Activated T-helper 1 cell treated with anti-CD3 and anti-CD28 coated beads, Interleukin-2, amount 50 U/mL, for 16 hours (primary cell): ENCODE measurements around the gene PACRGL.
A peak's percentile ranks its signal among the peaks of the same experiment; 100 is the strongest.

Experiments
- DNase-seq, 2 donors: peaks; one replicate each; pipeline ENCODE4 v3.0.0-alpha.2; 2020; ENCODE audit warnings: low read depth in 1 of 2, low spot score in 1 of 2

Gene PACRGL

GRCh38 chr4:20700007-20700761, at the start of gene PACRGL:
TSS of gene PACRGL (plus strand) at chr4:20700458. CDS start at chr4:20704482, 4,024 bp downstream.
- DNase-seq, result peak; percentile 80 to 82

GRCh38 chr4:20652226-20652885, 47.9 kb upstream of the PACRGL start:
- DNase-seq, result no peak

- DNase-seq, result no peak
Observed at GRCh38 chr4:20658456-20658855, 41.8 kb upstream of the PACRGL start.

GRCh38 chr4:20662851-20663250, 37.4 kb upstream of the PACRGL start:
- no peak for DNase-seq

GRCh38 chr4:20666012-20666860, 34.0 kb upstream of the PACRGL start:
- DNase-seq, result no peak

- DNase-seq, result no peak
Observed at GRCh38 chr4:20672262-20672661, 28.0 kb upstream of the PACRGL start.

GRCh38 chr4:20675786-20676185, 24.5 kb upstream of the PACRGL start:
- no peak for DNase-seq

GRCh38 chr4:20676501-20677197, 23.6 kb upstream of the PACRGL start:
- no peak for DNase-seq

- DNase-seq, result no peak
Observed at GRCh38 chr4:20678400-20678799, 21.9 kb upstream of the PACRGL start.

GRCh38 chr4:20679951-20680350, 20.3 kb upstream of the PACRGL start:
- no peak for DNase-seq

- no peak for DNase-seq
Observed at GRCh38 chr4:20680736-20681135, 19.5 kb upstream of the PACRGL start.

GRCh38 chr4:20681271-20681670, 19.0 kb upstream of the PACRGL start:
- DNase-seq, result no peak

GRCh38 chr4:20682853-20683252, 17.4 kb upstream of the PACRGL start:
- no peak for DNase-seq

GRCh38 chr4:20683766-20684165, 16.5 kb upstream of the PACRGL start:
- no peak for DNase-seq

- no peak for DNase-seq
Observed at GRCh38 chr4:20684852-20685763, 15.2 kb upstream of the PACRGL start.

- no peak for DNase-seq
Observed at GRCh38 chr4:20687864-20688263, 12.4 kb upstream of the PACRGL start.

- DNase-seq, result no peak
Observed at GRCh38 chr4:20696815-20697214, 3.4 kb upstream of the PACRGL start.

- DNase-seq, result no peak
Observed at GRCh38 chr4:20698382-20698781, 1.9 kb upstream of the PACRGL start.

- no peak for DNase-seq
Observed at GRCh38 chr4:20698820-20699219, 1.4 kb upstream of the PACRGL start.

GRCh38 chr4:20711335-20711734, 11.1 kb downstream of the PACRGL start:
- no peak for DNase-seq
